HUES48 (cell line): ENCODE measurements around the gene YTHDF1.

Experiments
- H3K27ac ChIP-seq: one replicate; pipeline ENCODE4 v1.7.0; 2013; ENCODE audit warnings: low read depth, low read length, inconsistent platforms
- H3K27me3 ChIP-seq: 2 replicates; pipeline ENCODE4 v1.6.1; 2013; ENCODE audit warnings: mild to moderate bottlenecking, low read length; ENCODE audit not compliant: control insufficient read depth, insufficient read depth
- H3K36me3 ChIP-seq: 2 replicates; pipeline ENCODE4 v1.6.1; 2013; ENCODE audit warnings: low read length; ENCODE audit not compliant: control insufficient read depth, insufficient read depth
- H3K4me1 ChIP-seq: 2 replicates; pipeline ENCODE4 v1.6.1; 2013; ENCODE audit warnings: mild to moderate bottlenecking, low read length; ENCODE audit not compliant: control insufficient read depth, insufficient read depth
- H3K4me3 ChIP-seq: 2 replicates; pipeline ENCODE4 v1.5.1; 2013; ENCODE audit warnings: mild to moderate bottlenecking, low read depth, low read length
- H3K9ac ChIP-seq: 2 replicates; pipeline ENCODE4 v1.6.1; 2013; ENCODE audit warnings: mild to moderate bottlenecking, low read depth, low read length, moderate library complexity
- H3K9me3 ChIP-seq: 2 replicates; pipeline ENCODE4 v1.6.1; 2013; ENCODE audit warnings: low read length; ENCODE audit not compliant: control insufficient read depth, insufficient read depth

The YTHDF1 gene

DNA sequence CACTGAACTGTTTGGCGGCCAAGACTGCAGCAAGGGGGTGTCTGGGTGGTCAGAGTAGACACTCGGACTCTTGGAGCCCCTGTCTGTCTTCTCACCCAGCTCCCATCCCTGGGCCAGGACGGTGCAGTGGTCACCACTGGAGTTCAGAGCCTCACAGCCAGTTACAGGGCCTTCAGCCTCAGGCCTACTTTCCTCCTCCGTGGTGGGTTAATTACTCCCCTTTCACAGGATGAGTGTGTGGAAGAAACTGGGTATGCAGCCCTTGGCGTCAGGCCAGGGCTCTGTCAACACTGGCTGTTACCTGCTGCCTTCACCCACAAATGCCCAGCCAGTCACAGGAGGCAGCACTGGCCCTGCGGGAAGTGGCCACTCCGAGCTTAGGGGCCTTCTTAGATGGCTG, 1.8 kb upstream of the YTHDF1 start:
- peaks cover 23% of the 10 kb centered on the region for H3K36me3 ChIP-seq
- no peak overlapping the region for H3K27ac ChIP-seq

DNA sequence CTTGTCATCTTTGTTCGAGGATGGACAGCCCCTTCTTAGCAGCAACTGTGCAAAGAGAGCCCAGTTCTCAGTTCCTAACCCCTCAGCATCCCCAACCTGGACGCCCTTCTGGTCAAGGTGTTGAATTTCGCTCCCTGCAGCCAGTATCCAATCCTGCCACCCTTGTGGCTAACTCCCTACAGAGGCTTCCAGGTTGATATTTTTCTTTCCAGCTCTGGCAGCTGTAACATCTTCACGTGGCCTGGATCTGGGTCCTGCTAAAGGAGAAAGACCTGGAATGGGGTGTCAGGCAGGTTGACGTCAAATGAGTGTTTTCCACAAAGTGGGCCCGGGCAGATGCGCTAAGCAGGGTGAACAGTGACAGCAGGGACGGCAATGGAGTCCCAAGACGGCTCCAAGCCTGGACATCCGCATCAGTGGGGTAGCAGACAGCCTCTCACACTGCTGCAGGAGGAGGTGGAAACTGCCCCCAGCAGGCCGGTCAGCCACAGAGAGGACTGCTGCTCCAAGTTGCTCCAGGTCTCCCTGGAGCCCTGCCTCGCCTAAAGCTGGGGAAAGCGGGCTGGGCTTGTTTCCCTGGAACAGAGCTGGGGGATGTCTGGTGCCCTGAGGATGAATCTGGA, 1.0 kb upstream of the YTHDF1 start:
- Histone ChIP-seq H3K4me1 (peaks cover 16% of the 10 kb centered on the region), H3K36me3 (peaks cover 30% of the 10 kb centered on the region), H3K27me3 (no peaks in the 10 kb centered on the region), H3K27ac (no peak overlapping the region), H3K9me3 (no peaks in the 10 kb centered on the region), H3K4me3 (peak overlapping the region; percentile 91), H3K9ac (no peak overlapping the region)

More for the DNA sequence above, 1.8 kb upstream of the YTHDF1 start:
- H3K4me3 ChIP-seq: no peak overlapping the region
- no peak overlapping the region for H3K9ac ChIP-seq
- H3K27me3 ChIP-seq: no peaks in the 10 kb centered on the region
- no peaks in the 10 kb centered on the region for H3K9me3 ChIP-seq
- H3K4me1 ChIP-seq: peaks cover 16% of the 10 kb centered on the region

DNA sequence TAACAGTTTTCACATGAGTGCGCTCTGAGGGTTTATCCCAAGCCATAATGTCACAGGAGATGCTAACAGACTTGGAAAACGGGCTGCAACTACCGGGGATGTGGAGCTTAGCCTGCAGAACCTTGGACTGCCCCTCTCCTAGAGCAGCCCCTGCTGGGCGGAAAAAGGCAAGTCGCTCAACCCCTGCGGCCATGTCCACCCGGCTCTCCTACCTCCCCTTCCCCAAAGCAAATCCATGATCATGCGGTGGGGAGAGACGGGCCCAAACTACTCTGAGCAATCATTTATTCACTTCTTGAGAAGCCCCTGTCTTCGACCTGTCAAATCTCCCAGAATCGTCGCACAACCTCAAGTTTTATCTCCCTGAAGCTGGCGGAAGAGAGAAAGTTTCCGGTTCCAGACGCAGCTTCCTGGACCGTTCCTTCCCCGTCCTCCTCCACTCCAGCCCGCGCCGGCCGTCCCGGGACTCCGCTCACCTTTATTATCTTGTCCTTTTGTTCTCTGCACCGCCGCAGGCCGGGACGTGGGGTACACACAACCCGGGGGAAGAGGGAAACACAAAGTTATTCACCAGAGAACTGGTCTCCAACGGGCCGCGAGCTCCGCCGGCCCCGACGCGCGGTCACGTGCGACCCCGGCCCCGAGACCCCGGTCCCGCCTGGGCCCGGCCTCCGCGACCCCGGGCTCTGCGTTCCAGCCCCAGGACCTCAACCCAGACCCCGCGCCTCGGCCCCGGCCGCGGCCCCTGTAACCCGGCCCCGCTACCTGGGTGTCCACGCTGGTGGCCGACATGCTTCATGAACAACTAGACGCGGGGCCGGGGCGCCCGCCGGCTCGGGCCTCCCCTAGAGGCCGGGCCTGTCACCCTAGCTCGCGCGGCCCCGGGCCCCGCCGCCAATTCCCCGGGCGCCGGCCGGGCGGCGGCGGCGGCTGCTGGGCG, 560 bp downstream of the YTHDF1 start:
- Histone ChIP-seq H3K27ac (peak overlapping the region; percentile 83), H3K9me3 (no peaks in the 10 kb centered on the region), H3K9ac (peak overlapping the region; percentile 78), H3K4me3 (peak overlapping the region; percentile 91), H3K27me3 (no peaks in the 10 kb centered on the region), H3K4me1 (peaks cover 16% of the 10 kb centered on the region), H3K36me3 (peaks cover 43% of the 10 kb centered on the region)

DNA sequence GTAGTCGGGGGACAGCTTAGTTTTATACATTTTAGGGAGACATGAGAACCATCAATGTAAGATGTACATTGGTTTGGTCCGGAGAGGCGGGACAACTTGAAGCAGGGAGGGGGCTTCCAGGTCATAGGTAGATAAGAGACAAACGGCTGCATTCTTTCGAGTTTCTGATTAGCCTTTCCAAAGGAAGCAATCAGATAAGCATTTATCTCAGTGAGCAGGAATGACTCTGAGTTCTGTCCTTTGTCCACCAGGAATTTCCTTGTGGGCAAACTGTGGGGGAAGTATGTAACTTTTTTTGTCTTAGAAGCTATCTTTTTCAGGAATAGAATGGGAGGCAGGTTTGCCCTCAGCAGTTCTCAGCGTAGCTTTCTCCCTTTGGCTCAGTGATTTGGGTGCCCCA, 1.4 kb downstream of the YTHDF1 start:
- Histone ChIP-seq H3K27me3 (no peaks in the 10 kb centered on the region), H3K4me3 (peak overlapping the region; percentile 91), H3K9me3 (no peaks in the 10 kb centered on the region), H3K27ac (peak overlapping the region; percentile 83), H3K9ac (no peak overlapping the region), H3K4me1 (peaks cover 16% of the 10 kb centered on the region), H3K36me3 (peaks cover 51% of the 10 kb centered on the region)

DNA sequence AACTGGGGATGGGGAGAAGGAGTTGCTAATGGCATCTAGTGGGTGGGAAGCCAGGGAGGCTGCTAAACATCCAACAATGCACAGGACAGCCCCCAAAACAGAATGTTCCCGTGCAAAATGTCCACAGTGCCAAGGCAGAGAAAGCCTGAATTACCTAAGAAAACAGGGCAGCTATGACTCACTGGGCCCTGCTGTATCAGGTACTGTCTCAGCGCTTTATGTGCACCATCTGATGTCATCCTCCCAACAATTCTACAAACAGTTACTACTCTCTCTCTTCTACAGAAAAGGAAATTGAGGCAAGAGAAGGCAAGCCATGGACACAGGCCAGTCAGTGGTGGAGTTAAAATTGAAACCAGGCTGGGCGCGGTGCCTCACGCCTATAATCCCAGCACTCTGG, 3.1 kb downstream of the YTHDF1 start:
- Histone ChIP-seq H3K9ac (no peak overlapping the region), H3K4me1 (peaks cover 16% of the 10 kb centered on the region), H3K27me3 (no peaks in the 10 kb centered on the region), H3K9me3 (no peaks in the 10 kb centered on the region), H3K4me3 (no peak overlapping the region), H3K36me3 (peaks cover 68% of the 10 kb centered on the region), H3K27ac (no peak overlapping the region)

DNA sequence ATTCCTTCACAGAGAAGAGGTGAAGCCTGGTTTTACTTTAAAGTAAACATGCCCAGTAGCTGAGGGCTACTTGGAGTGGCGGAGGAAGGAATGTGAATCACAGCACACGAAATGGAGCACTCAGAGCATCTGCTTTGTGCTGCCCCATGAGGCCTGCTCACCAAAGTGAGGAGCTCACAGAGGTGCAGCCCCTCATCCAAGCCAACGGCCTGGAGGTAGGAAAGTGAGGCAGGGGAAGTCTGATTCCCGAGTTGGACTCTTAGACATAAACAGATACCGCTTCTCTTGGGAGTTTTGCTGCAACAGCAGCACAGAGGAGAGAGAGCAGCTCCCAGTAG, 3.6 kb downstream of the YTHDF1 start:
- no peak overlapping the region for H3K9ac ChIP-seq
- H3K9me3 ChIP-seq: no peaks in the 10 kb centered on the region
- H3K27me3 ChIP-seq: no peaks in the 10 kb centered on the region
- no peak overlapping the region for H3K4me3 ChIP-seq
- no peak overlapping the region for H3K27ac ChIP-seq
- peaks cover 72% of the 10 kb centered on the region for H3K36me3 ChIP-seq
- peaks cover 16% of the 10 kb centered on the region for H3K4me1 ChIP-seq

DNA sequence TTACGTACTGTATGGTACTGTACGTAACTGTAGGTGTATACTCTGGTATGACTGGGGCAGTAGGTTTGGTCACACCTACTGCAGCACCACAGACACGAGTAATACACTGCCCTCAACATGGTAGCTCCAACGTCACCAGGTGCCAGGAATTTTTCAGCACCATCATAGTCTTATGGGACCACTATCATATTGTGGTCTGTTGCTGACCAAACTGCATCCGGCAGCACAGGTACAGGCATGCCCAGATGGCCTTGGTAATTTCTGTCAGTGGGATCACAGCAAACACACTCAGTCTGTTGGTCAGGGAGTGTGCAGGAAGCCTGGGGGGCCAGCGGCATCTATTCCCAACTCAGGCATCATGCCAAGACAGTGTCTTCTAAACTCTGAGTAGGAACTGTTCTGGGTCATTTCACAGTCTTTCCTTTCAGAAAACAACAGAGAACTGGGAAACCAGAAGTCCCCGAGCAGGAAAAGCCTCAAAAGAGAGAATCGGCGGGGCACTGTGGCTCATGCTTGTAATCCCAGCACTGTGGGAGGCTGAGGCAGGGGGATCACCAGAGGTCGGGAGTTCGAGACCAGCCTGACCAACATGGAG, 5.8 kb downstream of the YTHDF1 start:
- Histone ChIP-seq H3K36me3 (peaks cover 91% of the 10 kb centered on the region), H3K27ac (no peak overlapping the region), H3K9ac (no peak overlapping the region), H3K9me3 (no peaks in the 10 kb centered on the region), H3K4me1 (peaks cover 9% of the 10 kb centered on the region; the same call in 1 of the 2 replicates), H3K27me3 (no peaks in the 10 kb centered on the region), H3K4me3 (no peak overlapping the region)

DNA sequence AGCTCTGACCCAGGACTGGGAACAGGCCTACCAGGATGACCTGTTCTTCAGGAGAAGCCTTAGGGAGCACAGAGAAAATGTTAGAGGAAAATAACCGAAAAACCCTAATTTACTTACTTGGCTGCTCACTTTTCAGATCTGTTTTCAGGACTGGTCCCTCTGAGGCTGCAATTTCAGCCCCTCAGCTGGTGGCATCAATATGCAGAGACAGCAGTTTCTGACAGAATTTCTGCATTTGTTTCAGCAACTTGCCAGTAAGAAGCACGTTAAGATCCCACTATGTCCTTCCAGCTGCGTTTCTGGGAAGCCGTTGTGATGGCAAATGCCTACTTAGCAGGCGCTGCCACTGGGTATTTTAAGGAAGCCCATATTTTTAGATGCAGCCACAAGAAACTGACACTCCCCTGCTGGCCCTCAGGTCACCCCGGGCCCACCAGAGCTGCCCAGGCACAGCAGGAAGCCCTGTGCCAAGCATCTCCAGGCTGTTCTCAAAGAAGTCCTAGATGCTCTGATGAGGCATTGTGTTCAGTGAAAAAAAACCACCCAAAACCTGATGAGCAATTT, 7.5 kb downstream of the YTHDF1 start:
- Histone ChIP-seq H3K36me3 (peaks cover 91% of the 10 kb centered on the region), H3K27ac (no peak overlapping the region), H3K27me3 (no peaks in the 10 kb centered on the region), H3K4me3 (no peak overlapping the region), H3K9ac (no peak overlapping the region), H3K9me3 (no peaks in the 10 kb centered on the region), H3K4me1 (no peaks in the 10 kb centered on the region)

DNA sequence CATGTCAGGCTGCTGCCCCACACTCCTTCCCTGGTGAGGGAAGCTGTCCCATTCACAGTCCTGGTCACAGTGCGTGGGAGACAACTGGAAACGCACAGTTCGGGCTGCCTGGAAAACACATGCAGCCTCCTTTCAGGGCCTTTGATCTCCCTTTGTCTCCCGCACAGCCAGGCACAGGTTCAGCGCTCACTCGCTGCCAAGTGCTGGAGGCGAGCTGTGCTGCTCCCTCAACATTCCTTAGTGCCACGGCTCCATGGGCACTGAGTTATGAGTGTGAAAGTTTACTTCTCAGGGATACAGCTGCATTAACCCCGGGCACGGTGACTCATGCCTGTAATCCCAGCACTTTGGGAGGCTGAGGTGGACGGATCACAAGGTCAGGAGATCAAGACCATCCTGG, 9.1 kb downstream of the YTHDF1 start:
- Histone ChIP-seq H3K9ac (no peak overlapping the region), H3K27ac (no peak overlapping the region)

DNA sequence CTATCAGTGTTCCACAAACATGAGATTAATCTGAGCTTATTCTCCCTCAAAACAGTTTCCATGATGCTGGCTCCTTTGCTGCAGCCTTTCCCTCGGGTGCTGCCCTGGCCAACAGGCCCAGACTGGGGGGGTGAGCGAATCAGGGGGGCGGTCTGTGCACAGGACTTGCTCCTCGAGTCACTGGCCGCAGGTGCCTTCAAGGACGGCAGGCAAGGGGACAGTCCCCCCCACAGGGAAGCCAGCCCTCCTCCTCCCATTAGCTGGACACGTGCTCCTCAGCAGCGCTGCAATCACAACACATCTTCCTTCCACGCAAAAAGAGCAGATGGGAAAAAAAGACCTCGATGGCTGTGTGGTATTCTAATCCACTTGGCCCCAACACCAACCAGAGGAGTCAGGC, 10.0 kb downstream of the YTHDF1 start:
- H3K36me3 ChIP-seq: peaks cover 92% of the 10 kb centered on the region
- no peaks in the 10 kb centered on the region for H3K4me1 ChIP-seq
- no peak overlapping the region for H3K9ac ChIP-seq
- H3K27me3 ChIP-seq: no peaks in the 10 kb centered on the region
- H3K4me3 ChIP-seq: no peak overlapping the region
- no peak overlapping the region for H3K27ac ChIP-seq
- no peaks in the 10 kb centered on the region for H3K9me3 ChIP-seq

More for the DNA sequence above, 9.1 kb downstream of the YTHDF1 start:
- Histone ChIP-seq H3K4me1 (no peaks in the 10 kb centered on the region), H3K36me3 (peaks cover 92% of the 10 kb centered on the region), H3K4me3 (no peak overlapping the region), H3K9me3 (no peaks in the 10 kb centered on the region), H3K27me3 (no peaks in the 10 kb centered on the region)

DNA sequence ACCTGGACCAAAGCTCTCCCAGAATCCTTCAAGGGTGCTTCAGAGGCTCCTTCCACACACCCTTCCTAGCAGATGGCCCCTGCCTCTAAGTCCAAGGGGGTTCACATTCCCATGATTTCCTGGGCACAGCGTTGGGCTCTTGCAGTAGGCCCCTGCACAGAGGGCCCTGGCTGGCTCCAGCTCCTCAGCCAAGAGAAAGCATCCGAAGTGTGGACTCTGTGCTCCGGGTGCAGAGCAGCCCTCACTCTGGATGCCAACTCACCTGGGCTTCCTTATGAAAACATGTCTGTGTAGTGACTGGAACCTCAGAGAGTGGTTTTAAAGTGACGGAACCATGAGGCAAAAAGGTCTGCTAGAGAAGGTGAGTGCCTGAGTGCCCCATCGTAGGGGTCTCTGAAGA, 11.6 kb downstream of the YTHDF1 start:
- H3K4me1 ChIP-seq: no peaks in the 10 kb centered on the region
- H3K36me3 ChIP-seq: peaks cover 86% of the 10 kb centered on the region
- H3K27ac ChIP-seq: no peak overlapping the region
- H3K9ac ChIP-seq: no peak overlapping the region
- H3K9me3 ChIP-seq: no peaks in the 10 kb centered on the region
- no peak overlapping the region for H3K4me3 ChIP-seq
- H3K27me3 ChIP-seq: no peaks in the 10 kb centered on the region
